Mucosa of descending colon (tissue), 3 donors: ENCODE results near the gene MAEA. TPM values are rescaled to one million over a fixed set of nuclear protein-coding genes. Genes with fewer than 3 reads are reported as not detected.

Experiments
- ATAC-seq: fragments of 200-7000 bp; cut with Tn5 transposase; one replicate; pipeline ENCODE4 v1.9.1; 2020; ENCODE audit warnings: mild to moderate bottlenecking, moderate library complexity
- DNase-seq, 3 donors: peaks; one replicate each; pipeline ENCODE4 v3.0.0-alpha.2; 2020
- H3K36me3 ChIP-seq: fragments of 200-600 bp; one replicate; pipeline ENCODE4 v1.8.0; 2021; ENCODE audit warnings: low read depth, mild to moderate bottlenecking
- H3K4me1 ChIP-seq: fragments of 200-600 bp; one replicate; pipeline ENCODE4 v1.8.0; 2021; ENCODE audit warnings: low read depth, mild to moderate bottlenecking
- H3K4me3 ChIP-seq: fragments of 200-600 bp; one replicate; pipeline ENCODE4 v1.8.0; 2021; ENCODE audit warnings: mild to moderate bottlenecking
- H3K9me3 ChIP-seq: fragments of 200-600 bp; one replicate; pipeline ENCODE4 v1.8.0; 2021; ENCODE audit warnings: mild to moderate bottlenecking
- intact Hi-C, 2 donors: fragments of 100-400 bp; cut with DNase I in 1 of 2; cut with micrococcal nuclease in 1 of 2; formaldehyde crosslinking; loops; one replicate each; pipeline versions ENCODE4 v1.11.0 to v1.11.1; 2022; cut with DNase I, micrococcal nuclease
- total RNA-seq, 3 donors: library from RNA; stranded (reverse); fragmentation: NEBNext Ultra II Directional in 2 of 3; extraction: Animal tissue kit (Norgen Biotek cat#: 25700) in 2 of 3; gene quantifications; one replicate each; pipeline versions ENCODE4 v1.2.1 to v1.2.4, GENCODE V29; 2021 to 2023
- TF ChIP-seq, protein P1 (sequence below): fragments of 200-600 bp; IDR thresholded peaks from one replicate; pipeline ENCODE4 v1.8.0; 2022; ENCODE audit warnings: antibody characterized with exemption, mild to moderate bottlenecking
- donor health status: DM: no; HTN: no; CAD: no; lungs with moderate emphysema.
- donor health status: DM: no; HTN: no; CAD: no.
- donor health status: DM: no; HTN: yes; CAD: no.

The MAEA gene
- total RNA-seq, 3 donors from 2014 or later, result 75.5 to 112 (median 98.4) TPM

- intact Hi-C loops, result loop anchor here (10.0 kb wide), 2 partner anchors 96 to 126 kb away; no protein-coding TSS in a partner anchor
- TF ChIP-seq, protein P1, sequence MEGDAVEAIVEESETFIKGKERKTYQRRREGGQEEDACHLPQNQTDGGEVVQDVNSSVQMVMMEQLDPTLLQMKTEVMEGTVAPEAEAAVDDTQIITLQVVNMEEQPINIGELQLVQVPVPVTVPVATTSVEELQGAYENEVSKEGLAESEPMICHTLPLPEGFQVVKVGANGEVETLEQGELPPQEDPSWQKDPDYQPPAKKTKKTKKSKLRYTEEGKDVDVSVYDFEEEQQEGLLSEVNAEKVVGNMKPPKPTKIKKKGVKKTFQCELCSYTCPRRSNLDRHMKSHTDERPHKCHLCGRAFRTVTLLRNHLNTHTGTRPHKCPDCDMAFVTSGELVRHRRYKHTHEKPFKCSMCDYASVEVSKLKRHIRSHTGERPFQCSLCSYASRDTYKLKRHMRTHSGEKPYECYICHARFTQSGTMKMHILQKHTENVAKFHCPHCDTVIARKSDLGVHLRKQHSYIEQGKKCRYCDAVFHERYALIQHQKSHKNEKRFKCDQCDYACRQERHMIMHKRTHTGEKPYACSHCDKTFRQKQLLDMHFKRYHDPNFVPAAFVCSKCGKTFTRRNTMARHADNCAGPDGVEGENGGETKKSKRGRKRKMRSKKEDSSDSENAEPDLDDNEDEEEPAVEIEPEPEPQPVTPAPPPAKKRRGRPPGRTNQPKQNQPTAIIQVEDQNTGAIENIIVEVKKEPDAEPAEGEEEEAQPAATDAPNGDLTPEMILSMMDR, result no peak
- Histone ChIP-seq H3K9me3 (no peaks in the 10 kb centered on the region), H3K4me1 (no peaks in the 10 kb centered on the region), H3K36me3 (no peaks in the 10 kb centered on the region), H3K4me3 (no peak overlapping the region)
- ATAC-seq (no peak), DNase-seq (no peak)
Measured at GRCh38 chr4:1260418-1261106, 29.1 kb upstream of the MAEA start.

DNA sequence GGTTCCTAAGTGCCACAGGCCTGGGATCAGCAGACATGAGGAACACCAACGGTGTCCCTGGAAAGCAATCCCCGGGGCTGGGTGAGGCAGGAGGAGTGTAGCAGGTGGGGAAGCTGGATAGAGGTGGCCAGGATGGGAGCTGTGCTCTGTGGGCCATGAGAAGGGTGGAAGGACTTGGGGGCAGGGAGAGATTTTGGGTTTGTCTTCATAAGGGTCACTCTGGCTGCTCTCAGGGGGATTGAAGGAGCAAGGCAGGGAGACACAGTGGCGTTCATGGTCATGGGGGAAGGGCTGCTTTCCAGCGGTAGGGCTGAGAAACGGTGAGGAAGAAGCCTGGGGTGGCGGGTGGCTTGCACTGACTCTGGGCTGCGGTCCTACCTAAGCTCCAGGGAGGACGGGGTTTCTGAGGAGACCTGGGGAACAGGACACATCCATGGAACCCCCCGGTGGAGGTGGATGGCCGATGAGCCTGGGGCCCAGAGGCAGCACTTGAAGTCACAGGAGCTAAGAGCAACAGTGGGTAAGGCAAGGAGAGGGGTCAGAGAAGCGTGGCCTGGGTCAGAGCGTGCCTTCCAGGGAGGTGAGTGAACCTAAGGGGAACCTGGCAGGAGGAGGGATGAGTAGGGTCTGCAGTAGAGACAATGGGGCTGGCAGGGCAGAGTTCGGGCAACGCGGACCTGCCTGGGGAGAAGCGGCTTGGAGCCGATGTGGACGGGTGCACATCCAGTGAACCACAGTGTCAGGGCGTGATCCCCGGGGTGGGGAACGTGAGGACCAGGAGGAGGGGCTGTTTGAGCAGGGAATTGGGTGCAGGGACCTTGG is 28.4 kb upstream of the MAEA start:
- no peak for DNase-seq
- TF ChIP-seq, protein P1, result no peak
- H3K9me3 ChIP-seq, result no peaks in the 10 kb centered on the region
- ATAC-seq, result no peak
- no peaks in the 10 kb centered on the region for H3K36me3 ChIP-seq
- H3K4me3 ChIP-seq, result no peak overlapping the region
- intact Hi-C loops, result loop anchor here (10.0 kb wide), 2 partner anchors 97 to 127 kb away; no protein-coding TSS in a partner anchor
- no peaks in the 10 kb centered on the region for H3K4me1 ChIP-seq

DNA sequence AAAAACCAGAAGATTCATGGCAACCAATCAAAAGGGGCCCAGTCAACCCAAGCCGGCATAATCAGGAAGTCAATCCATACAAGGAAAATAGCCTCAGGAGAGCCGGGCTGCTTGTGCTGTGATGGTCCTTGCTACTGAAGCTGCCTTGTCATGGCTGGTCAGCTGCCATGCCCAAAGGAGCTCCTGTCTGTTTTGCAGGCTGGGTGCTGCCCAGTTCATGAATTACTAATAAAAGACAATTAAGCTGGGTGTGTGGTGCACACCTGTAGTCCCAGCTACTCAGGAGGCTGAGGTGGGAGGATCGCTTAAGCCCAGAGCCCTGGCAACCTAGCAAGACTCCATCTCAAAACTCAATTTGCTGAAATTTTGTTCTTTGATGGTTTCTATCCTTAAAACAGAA is 24.7 kb upstream of the MAEA start:
- no peak for DNase-seq
- Histone ChIP-seq H3K4me3 (no peak overlapping the region), H3K36me3 (no peaks in the 10 kb centered on the region), H3K4me1 (no peaks in the 10 kb centered on the region), H3K9me3 (peaks cover 4% of the 10 kb centered on the region)
- intact Hi-C loops, result loop anchor here (10.0 kb wide), 2 partner anchors 100 to 130 kb away; no protein-coding TSS in a partner anchor
- TF ChIP-seq, protein P1, result no peak
- no peak for ATAC-seq

- TF ChIP-seq, protein P1, result no peak
- intact Hi-C loops, result loop anchor here (10.0 kb wide), 2 partner anchors 101 to 131 kb away; no protein-coding TSS in a partner anchor
- Histone ChIP-seq H3K9me3 (peaks cover 4% of the 10 kb centered on the region), H3K4me3 (no peak overlapping the region), H3K4me1 (no peaks in the 10 kb centered on the region), H3K36me3 (no peaks in the 10 kb centered on the region)
- no peak for DNase-seq
- no peak for ATAC-seq
Measured at GRCh38 chr4:1265351-1265750, 24.3 kb upstream of the MAEA start.

DNA sequence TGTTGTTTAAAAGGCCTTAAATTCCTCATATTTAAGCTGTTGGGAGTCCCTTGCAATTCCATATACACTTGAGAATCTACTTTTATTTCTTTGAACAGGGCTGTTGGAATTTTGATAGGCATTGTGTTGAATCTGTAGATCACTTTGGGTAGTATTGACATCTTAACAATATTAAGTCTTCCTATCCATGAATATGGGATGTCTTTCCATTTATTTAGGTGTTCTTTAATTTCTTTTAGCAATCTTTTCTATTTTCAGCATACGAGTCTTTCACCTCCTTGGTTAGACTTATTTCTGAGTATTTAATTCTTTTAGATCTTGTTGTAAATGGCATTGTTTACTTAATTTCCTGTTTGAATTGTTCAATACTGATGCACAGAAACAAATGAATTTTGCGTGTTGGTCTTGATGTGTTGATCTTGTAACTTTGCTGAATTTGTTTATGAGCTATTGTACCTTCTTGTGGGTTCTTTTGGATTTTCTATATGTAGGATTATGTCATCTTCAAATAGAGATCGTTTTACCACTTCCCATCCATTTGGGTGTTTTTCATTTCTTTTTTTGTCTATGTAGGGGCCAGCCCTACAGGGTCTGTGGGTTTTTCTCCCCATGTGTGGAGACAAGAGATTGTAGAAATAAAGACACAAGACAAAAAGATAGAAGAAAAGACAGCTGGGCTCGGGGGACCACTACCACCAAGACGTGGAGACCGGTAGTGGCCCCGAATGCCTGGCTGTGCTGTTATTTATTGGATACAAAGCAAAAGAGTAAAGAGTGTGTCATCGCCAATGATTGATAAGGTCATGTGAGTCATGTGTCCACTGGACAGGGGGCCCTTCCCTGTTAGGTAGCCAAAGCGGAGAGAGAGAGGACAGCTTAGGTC is 22.6 kb upstream of the MAEA start:
- H3K9me3 ChIP-seq, result peaks cover 4% of the 10 kb centered on the region
- no peak overlapping the region for H3K4me3 ChIP-seq
- intact Hi-C loops, result loop anchor here (10.0 kb wide), 2 partner anchors 102 to 132 kb away; no protein-coding TSS in a partner anchor
- no peak for DNase-seq
- no peaks in the 10 kb centered on the region for H3K36me3 ChIP-seq
- H3K4me1 ChIP-seq, result no peaks in the 10 kb centered on the region
- TF ChIP-seq, protein P1, result no peak
- no peak for ATAC-seq
